Heart left ventricle (tissue), 16 donors: ENCODE data around the gene PNLIPRP3. TPM values are rescaled to one million over a fixed set of nuclear protein-coding genes. Genes with fewer than 3 reads are reported as not detected.
"Not testable (repeated sequence)": the region's sequence is repeated elsewhere in the genome, so short reads cannot be mapped to it uniquely, and the experiment has no call there.

Source experiments
- ATAC-seq, 4 donors: fragments of 200-7000 bp; cut with Tn5 transposase; one replicate each; pipeline ENCODE4 v1.9.1; 2020 to 2022; ENCODE audit warnings: moderate library complexity in 4 of 4, mild to moderate bottlenecking in 3 of 4, moderate number of reproducible peaks in 1 of 4
- DNase-seq, 5 donors: peaks; one replicate each; pipeline ENCODE4 v3.0.0-alpha.2; 2020
- H3K27ac ChIP-seq, 12 donors: fragments of 200-600 bp; sonication (generic) in 4 of 12; one replicate each; pipeline versions ENCODE4 v1.5.0 to v1.8.0; 2016 to 2022; ENCODE audit warnings: mild to moderate bottlenecking in 2 of 12
- H3K27me3 ChIP-seq, 9 donors: fragments of 200-600 bp; sonication (generic) in 2 of 9; one replicate each; pipeline versions ENCODE4 v1.5.1 to v1.8.0; 2016 to 2022; ENCODE audit warnings: mild to moderate bottlenecking in 3 of 9
- H3K36me3 ChIP-seq, 9 donors: fragments of 200-600 bp; sonication (generic) in 2 of 9; one replicate each; pipeline versions ENCODE4 v1.5.0 to v1.8.0; 2018 to 2022; ENCODE audit warnings: mild to moderate bottlenecking in 2 of 9
- H3K4me1 ChIP-seq, 12 donors: fragments of 200-600 bp; sonication (generic) in 4 of 12; one replicate each; pipeline versions ENCODE4 v1.5.0 to v1.8.0; 2016 to 2022; ENCODE audit warnings: mild to moderate bottlenecking in 3 of 12
- H3K4me3 ChIP-seq, 12 donors: fragments of 200-600 bp; sonication (generic) in 4 of 12; one replicate each; pipeline versions ENCODE4 v1.5.0 to v1.8.0; 2017 to 2022; ENCODE audit warnings: mild to moderate bottlenecking in 9 of 12, moderate library complexity in 4 of 12
- H3K9me3 ChIP-seq, 12 donors: fragments of 200-600 bp; sonication (generic) in 4 of 12; one replicate each; pipeline versions ENCODE4 v1.5.0 to v1.8.0; 2016 to 2022; ENCODE audit warnings: mild to moderate bottlenecking in 1 of 12
- POLR2A ChIP-seq, 2 donors: fragments of 450-650 bp; IDR thresholded peaks; one replicate each; pipeline ENCODE4 v1.6.1; 2017; ENCODE audit warnings: antibody characterized with exemption in 2 of 2, mild to moderate bottlenecking in 2 of 2, moderate library complexity in 2 of 2
- WGBS, 4 donors: extraction: QIAGEN DNeasy Blood & Tissue Kit in 2 of 4; methylation state at CpG; one replicate each; pipeline versions ENCODE4 v1.1.5 to v1.1.7; 2013 to 2018; 5-methylcytosine and 5-hydroxymethylcytosine counted together
- intact Hi-C, 10 donors: fragments of 100-400 bp; cut with DNase I; formaldehyde crosslinking; loops; one replicate each; pipeline versions ENCODE4 v1.11.1 to v1.14.2; 2022
- long read RNA-seq, 3 donors: library from polyadenylated mRNA; unstranded; transcript quantifications; one replicate each; pipeline ENCODE4 v2.0.0, GENCODE V29; 2020 to 2021
- polyA plus RNA-seq, 2 donors: library from polyadenylated mRNA; stranded (reverse); fragments of 200-250 nt; gene quantifications; one replicate each; pipeline ENCODE4 v1.2.3, GENCODE V29; 2013
- total RNA-seq, 9 donors: library from RNA; depleted of rRNA in 2 of 9; stranded (reverse); fragments of >200 nt in 2 of 9; fragmentation: NEBNext Ultra II Directional in 3 of 9; extraction: Animal tissue kit (Norgen Biotek cat#: 25700) in 3 of 9; gene quantifications; one replicate each; pipeline versions ENCODE4 v1.1.0 to v1.2.4, GENCODE V29; 2016 to 2023
- TF ChIP-seq, protein P1 (sequence below), 12 donors: fragments of 200-600 bp; sonication (generic) in 4 of 12; IDR thresholded peaks; one replicate each; pipeline versions ENCODE4 v1.5.0 to v1.8.0; 2018 to 2022; ENCODE audit warnings: antibody characterized with exemption in 12 of 12, mild to moderate bottlenecking in 5 of 12
- donor health status: ischemic (EF 13 %, LVEDD 7.1; RV severe dilation, severe dysfunction).
- donor health status: healthy with polysubstance abuse.
- donor health status: DM: no; HTN: yes; CAD: no.
- donor health status: DM: no; HTN: no; CAD: no.
- donor health status: ischemic (EF 25% LVEDD 6.9; RV normal size, moderate dysfunction).
- donor health status: ischemic (EF 25% LVEDD 5.7; RV mildly dilated, moderate dysfunction).
- donor health status: healthy.
- donor health status: DM: yes; HTN: yes; CAD: no.
- donor health status: ischemic (EF 35%, LVEDD 5.7; RV mildly dilated, moderate dysfunction).
- donor health status: nonischemic (EF 11% LVEDD 7.7; RV severe dilation, severe dysfunction).
- donor health status: DM: yes; HTN: yes; CAD: no.
- donor health status: PGD.
- donor health status: ischemic (EF 29% LVEDD 5.4; RV normal size, mild dysfunction).
- donor health status: nonischemic (EF 23%, LVEDD 6.1; RV moderate dilation, normal function).

Gene PNLIPRP3
- total RNA-seq: not detected
- not detected for polyA plus RNA-seq
- long read RNA-seq, donor 1: 0 reads
- long read RNA-seq, donor 2: 0 reads
- long read RNA-seq, donor 3: 0 reads

DNA sequence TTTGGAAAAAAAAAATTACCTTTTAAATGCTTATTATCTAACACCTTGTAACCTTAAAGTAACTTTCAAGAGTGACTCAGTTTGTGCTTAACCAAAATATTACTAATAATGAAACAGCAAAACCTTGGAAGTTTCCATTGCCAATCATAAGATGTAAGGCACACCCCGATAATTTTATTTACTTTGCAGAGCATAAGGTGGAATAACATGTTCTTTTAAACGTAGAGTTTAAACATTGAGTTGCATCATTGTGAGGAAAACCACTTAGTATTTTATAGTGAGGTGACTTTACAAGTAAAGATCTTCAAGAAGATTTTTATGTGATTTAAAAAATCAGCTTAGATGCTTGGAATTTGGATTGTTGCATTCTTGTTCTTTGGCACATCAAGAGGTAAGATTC is at the start of gene PNLIPRP3:
Gene PNLIPRP3 (plus strand): TSS at position 177 of the 400 bp plus-strand sequence. CDS start 166 bp downstream, at position 343.
- 73 to 88% (median 80%) methylated on average over 2 of the region's 2 CpGs for WGBS, 4 donors
- ATAC-seq (no peak), DNase-seq (no peak)
- Histone ChIP-seq H3K4me3 (no peak within 1 kb of the TSS), H3K4me1 (no peaks in the 10 kb centered on the region), H3K27ac (no peak within 1 kb of the TSS), H3K36me3 (no peaks in the 10 kb centered on the region), H3K9me3 (no peaks in the 10 kb centered on the region), H3K27me3 (peaks cover 0 to 5% (median 0%) of the 10 kb centered on the region in 9 donors)
- TF ChIP-seq POLR2A (IDR thresholded peaks at IDR 0.05): no peak
- TF ChIP-seq, protein P1, sequence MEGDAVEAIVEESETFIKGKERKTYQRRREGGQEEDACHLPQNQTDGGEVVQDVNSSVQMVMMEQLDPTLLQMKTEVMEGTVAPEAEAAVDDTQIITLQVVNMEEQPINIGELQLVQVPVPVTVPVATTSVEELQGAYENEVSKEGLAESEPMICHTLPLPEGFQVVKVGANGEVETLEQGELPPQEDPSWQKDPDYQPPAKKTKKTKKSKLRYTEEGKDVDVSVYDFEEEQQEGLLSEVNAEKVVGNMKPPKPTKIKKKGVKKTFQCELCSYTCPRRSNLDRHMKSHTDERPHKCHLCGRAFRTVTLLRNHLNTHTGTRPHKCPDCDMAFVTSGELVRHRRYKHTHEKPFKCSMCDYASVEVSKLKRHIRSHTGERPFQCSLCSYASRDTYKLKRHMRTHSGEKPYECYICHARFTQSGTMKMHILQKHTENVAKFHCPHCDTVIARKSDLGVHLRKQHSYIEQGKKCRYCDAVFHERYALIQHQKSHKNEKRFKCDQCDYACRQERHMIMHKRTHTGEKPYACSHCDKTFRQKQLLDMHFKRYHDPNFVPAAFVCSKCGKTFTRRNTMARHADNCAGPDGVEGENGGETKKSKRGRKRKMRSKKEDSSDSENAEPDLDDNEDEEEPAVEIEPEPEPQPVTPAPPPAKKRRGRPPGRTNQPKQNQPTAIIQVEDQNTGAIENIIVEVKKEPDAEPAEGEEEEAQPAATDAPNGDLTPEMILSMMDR (IDR thresholded peaks at IDR 0.05): no peak
- intact Hi-C loops: no loop called here

DNA sequence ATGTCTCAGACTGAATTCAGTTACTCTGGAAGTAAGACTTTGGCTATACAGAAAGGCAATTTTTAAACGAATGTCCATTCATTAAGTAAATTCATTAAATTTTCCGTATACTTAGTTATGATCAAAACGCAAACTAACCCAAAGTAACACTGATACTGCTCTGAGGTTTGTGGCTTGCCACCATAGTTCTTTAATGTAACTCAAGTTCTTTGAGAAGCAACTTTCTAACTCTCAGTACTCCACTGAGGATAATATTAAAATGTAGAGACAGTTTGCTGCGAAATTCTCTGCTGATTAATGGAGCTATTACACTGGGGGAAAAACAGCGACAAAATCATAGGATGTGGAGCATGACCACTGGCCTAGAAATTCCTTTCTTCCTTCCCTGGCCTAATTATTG is 45.4 kb upstream of the PNLIPRP3 start:
- intact Hi-C loops: loop anchor here in 9 of 10 donors (5.0 to 10.0 kb wide), 9 partner anchors 577 to 1237 kb away; no protein-coding TSS in a partner anchor
- H3K4me3 ChIP-seq: no peak overlapping the region
- H3K4me1 ChIP-seq: no peaks in the 10 kb centered on the region
- H3K9me3 ChIP-seq: no peaks in the 10 kb centered on the region
- no peaks in the 10 kb centered on the region for H3K36me3 ChIP-seq
- no peak overlapping the region for H3K27ac ChIP-seq
- no peaks in the 10 kb centered on the region for H3K27me3 ChIP-seq
- 82 to 90% (median 86%) methylated on average over 5 of the region's 5 CpGs for WGBS, 4 donors
- TF ChIP-seq, protein P1 (IDR thresholded peaks at IDR 0.05): no peak
- TF ChIP-seq POLR2A (IDR thresholded peaks at IDR 0.05): no peak
- ATAC-seq: no peak
- DNase-seq: no peak

DNA sequence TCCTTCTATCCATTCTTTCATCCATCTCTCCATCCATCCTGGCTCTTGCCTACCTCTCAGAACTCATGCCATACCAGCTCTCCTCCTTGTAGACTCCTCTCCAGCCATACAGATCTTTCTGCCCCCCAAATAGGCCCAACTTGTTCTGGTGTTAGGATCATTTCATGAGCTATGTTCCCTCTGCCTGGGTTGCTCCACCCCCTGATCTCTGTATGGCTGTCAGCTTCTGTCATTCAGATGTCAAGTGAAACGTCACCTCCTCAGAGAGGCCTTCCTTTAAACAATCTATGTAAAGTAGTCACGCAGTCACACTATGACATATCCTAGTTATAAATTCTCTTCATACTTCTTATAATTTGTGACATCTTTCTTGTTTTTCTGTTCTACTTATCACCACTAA is 42.3 kb upstream of the PNLIPRP3 start:
- intact Hi-C loops: loop anchor here (5.0 to 10.0 kb wide), 11 partner anchors 581 to 1241 kb away; no protein-coding TSS in a partner anchor
- DNase-seq: no peak
- no peak for ATAC-seq
- no peaks in the 10 kb centered on the region for H3K9me3 ChIP-seq
- 72 to 86% (median 78%) methylated on average over 2 of the region's 2 CpGs for WGBS, 4 donors
- H3K27ac ChIP-seq: no peak overlapping the region
- no peaks in the 10 kb centered on the region for H3K36me3 ChIP-seq
- no peak for TF ChIP-seq POLR2A (IDR thresholded peaks at IDR 0.05)
- TF ChIP-seq, protein P1 (IDR thresholded peaks at IDR 0.05): no peak
- H3K4me3 ChIP-seq: no peak overlapping the region
- H3K27me3 ChIP-seq: no peaks in the 10 kb centered on the region
- H3K4me1 ChIP-seq: no peaks in the 10 kb centered on the region

DNA sequence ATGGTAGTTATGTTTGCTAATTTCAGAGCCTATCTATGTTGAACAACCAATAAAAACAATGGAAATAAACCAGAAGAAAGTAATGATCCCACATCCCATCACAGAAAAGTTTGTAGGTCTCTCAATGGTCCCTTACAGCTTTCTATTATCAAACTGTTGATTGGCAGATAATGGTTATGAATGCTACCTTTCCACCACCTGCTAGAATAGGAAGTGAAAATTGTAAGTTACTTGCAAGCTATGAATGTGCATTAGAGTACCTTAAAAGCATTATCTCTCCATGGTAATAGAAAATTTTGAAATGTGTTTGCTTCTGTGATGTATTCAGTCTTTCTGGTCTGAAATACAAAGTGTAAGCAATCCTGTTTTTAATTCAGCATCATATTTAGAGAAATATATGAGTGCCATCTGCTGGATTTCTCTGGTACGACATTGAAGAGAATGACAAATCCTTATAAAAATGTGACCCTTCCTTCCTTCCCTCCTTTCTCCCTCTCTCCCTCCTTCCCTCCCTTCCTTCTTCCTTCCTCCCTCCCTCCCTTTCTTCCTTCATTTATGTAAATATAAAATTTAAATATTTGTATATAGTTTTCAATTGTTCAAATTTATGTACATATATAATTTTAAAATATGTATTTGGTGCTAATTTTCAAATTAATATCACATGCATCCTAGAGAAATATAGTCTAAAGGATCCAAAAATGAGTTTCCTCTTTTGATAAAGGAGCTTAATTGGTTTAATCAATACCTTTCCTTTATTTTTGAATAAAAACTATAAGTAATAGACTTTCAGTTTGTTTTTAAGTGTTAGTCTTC is 41.4 kb upstream of the PNLIPRP3 start:
- H3K4me1 ChIP-seq: no peaks in the 10 kb centered on the region
- H3K9me3 ChIP-seq: no peaks in the 10 kb centered on the region
- 0 to 2% (median 1%) methylated on average over 1 of the region's 1 CpG for WGBS, 4 donors
- no peak for ATAC-seq
- intact Hi-C loops: loop anchor here (5.0 to 10.0 kb wide), 11 partner anchors 581 to 1241 kb away; no protein-coding TSS in a partner anchor
- no peaks in the 10 kb centered on the region for H3K36me3 ChIP-seq
- no peaks in the 10 kb centered on the region for H3K27me3 ChIP-seq
- H3K27ac ChIP-seq: no peak overlapping the region
- H3K4me3 ChIP-seq: no peak overlapping the region
- TF ChIP-seq, protein P1 (IDR thresholded peaks at IDR 0.05): peak; percentile 26 to 71 (median 53)
- no peak for TF ChIP-seq POLR2A (IDR thresholded peaks at IDR 0.05)
- DNase-seq: no peak

DNA sequence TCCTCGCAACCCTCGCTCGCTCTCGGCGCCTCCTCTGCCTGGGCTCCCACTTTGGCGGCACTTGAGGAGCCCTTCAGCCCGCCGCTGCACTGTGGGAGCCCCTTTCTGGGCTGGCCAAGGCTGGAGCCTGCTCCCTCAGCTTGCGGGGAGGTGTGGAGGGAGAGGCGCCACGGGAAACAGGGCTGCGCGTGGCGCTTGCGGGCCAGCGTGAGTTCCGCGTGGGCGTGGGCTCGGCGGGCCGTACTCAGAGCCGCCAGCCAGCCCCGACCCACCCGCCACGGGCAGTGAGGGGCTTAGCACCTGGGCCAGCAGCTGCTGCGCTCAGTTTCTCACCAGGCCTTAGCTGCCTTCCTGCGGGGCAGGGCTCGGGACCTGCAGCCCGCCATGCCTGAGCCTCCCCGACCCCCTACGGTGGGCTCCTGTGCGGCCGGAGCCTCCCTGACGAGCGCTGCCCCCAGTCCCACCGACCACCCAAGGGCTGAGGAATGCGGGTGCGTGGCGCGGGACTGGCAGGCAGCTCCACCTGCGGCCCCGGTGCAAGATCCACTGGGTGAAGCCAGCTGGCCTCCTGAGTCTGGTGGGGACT is 34.3 kb upstream of the PNLIPRP3 start:
- H3K4me3 ChIP-seq: not testable (repeated sequence)
- 91 to 94% (median 93%) methylated on average over 27 to 43 of the region's 43 CpGs for WGBS, 4 donors

More for the DNA sequence above, 34.3 kb upstream of the PNLIPRP3 start:
- H3K4me1 ChIP-seq, ATAC-seq, H3K36me3 ChIP-seq, H3K27me3 ChIP-seq, DNase-seq, intact Hi-C loops, H3K27ac ChIP-seq, H3K9me3 ChIP-seq: not testable (repeated sequence)
